B cell (primary cell): ENCODE data around the gene PRKCH. TPM values are rescaled to one million over a fixed set of nuclear protein-coding genes. Genes with fewer than 3 reads are reported as not detected.

Experiments used
- ATAC-seq: fragments of 200-7000 bp; cut with Tn5 transposase; one replicate; pipeline ENCODE4 v1.10.0; 2021; ENCODE audit warnings: low read depth, mild to moderate bottlenecking, moderate number of reproducible peaks, moderate library complexity
- CTCF ChIA-PET: fragments of 350-600 bp; sonication (Branson Sonifier 250); formaldehyde crosslinking; loops from one replicate; lab custom pipeline; 2021; ENCODE audit warnings: antibody characterized with exemption, inconsistent platforms; lab: Charles Lee
- POLR2A ChIA-PET: fragments of 350-600 bp; sonication (Branson Sonifier 250); formaldehyde crosslinking; loops from one replicate; lab custom pipeline; 2021; ENCODE audit warnings: antibody characterized with exemption; lab: Charles Lee
- DNase-seq: peaks from one replicate; pipeline ENCODE4 v3.0.0; 2013
- H2AFZ ChIP-seq: 2 replicates; pipeline ENCODE4 v1.6.1; 2012; ENCODE audit warnings: mild to moderate bottlenecking, low read depth, low read length; ENCODE audit not compliant: insufficient read depth, poor library complexity, severe bottlenecking
- H3K27ac ChIP-seq, 2 donors: 1 replicate in 1 of 2; 2 replicates in 1 of 2; pipeline ENCODE4 v1.5.1; 2012 to 2013; ENCODE audit warnings: low read length in 2 of 2, mild to moderate bottlenecking in 2 of 2, moderate library complexity in 1 of 2
- H3K27me3 ChIP-seq, 4 experiments: fragments of 200-600 bp in 1 of 4; sonication (generic) in 1 of 4; replicated peaks in 1 of 4; 1 replicate in 2 of 4; 2 replicates in 2 of 4; pipeline versions ENCODE4 v1.6.1 to v1.7.0; 2013 to 2016; ENCODE audit warnings: low read length in 3 of 4, mild to moderate bottlenecking in 2 of 4, mixed read lengths in 1 of 4, moderate library complexity in 1 of 4; ENCODE audit not compliant: insufficient read depth in 4 of 4, control insufficient read depth in 3 of 4; ENCODE audit errors: control extremely low read depth in 1 of 4
- H3K36me3 ChIP-seq, 2 experiments: replicated peaks in 1 of 2; 1 replicate in 1 of 2; 2 replicates in 1 of 2; pipeline versions ENCODE4 v1.6.1 to v1.7.1; 2013; ENCODE audit warnings: low read length in 1 of 2; ENCODE audit not compliant: insufficient read depth in 2 of 2, control insufficient read depth in 1 of 2; ENCODE audit errors: control extremely low read depth in 1 of 2, extremely low read depth in 1 of 2
- H3K4me1 ChIP-seq, 2 donors: fragments of 200-600 bp in 1 of 2; sonication (generic) in 1 of 2; 1 replicate in 1 of 2; 2 replicates in 1 of 2; pipeline versions ENCODE4 v1.5.1 to v1.6.1; 2013 to 2017; ENCODE audit warnings: low read length in 2 of 2; ENCODE audit not compliant: control insufficient read depth in 2 of 2, insufficient read depth in 2 of 2
- H3K4me2 ChIP-seq: replicated peaks from 2 replicates; pipeline ENCODE3; 2012; ENCODE audit warnings: mild to moderate bottlenecking, low read depth, low read length; ENCODE audit not compliant: poor library complexity, severe bottlenecking
- H3K4me3 ChIP-seq, 5 experiments: fragments of 200-600 bp in 1 of 5; sonication (generic) in 1 of 5; 1 replicate in 3 of 5; 2 replicates in 2 of 5; pipeline versions ENCODE4 v1.5.1 to v1.7.0; 2011 to 2016; ENCODE audit warnings: low read length in 4 of 5, mild to moderate bottlenecking in 4 of 5, low read depth in 2 of 5, control low read depth in 1 of 5, moderate library complexity in 1 of 5; ENCODE audit not compliant: insufficient read depth in 1 of 5; ENCODE audit errors: control extremely low read depth in 1 of 5, extremely low read depth in 1 of 5
- H3K79me2 ChIP-seq: fragments of 200-600 bp; sonication (generic); one replicate; pipeline ENCODE4 v1.6.0; 2016; ENCODE audit warnings: low read length; ENCODE audit not compliant: control insufficient read depth, insufficient read depth
- H3K9ac ChIP-seq: fragments of 200-600 bp; sonication (generic); 2 replicates; pipeline ENCODE4 v1.6.1; 2017; ENCODE audit warnings: mild to moderate bottlenecking, low read length, moderate library complexity
- H3K9me3 ChIP-seq, 3 donors: one replicate each; pipeline versions ENCODE4 v1.6.1 to v1.7.1; 2013; ENCODE audit warnings: low read length in 2 of 3; ENCODE audit not compliant: control insufficient read depth in 2 of 3, insufficient read depth in 1 of 3; ENCODE audit errors: control extremely low read depth in 1 of 3
- H4K20me1 ChIP-seq: 2 replicates; pipeline ENCODE4 v1.6.0; 2012; ENCODE audit warnings: mild to moderate bottlenecking, low read length; ENCODE audit not compliant: insufficient read depth, control insufficient read depth, poor library complexity, severe bottlenecking
- H3K27ac Mint-ChIP-seq: one replicate; pipeline ENCODE4 v1.8.0; 2021; ENCODE audit warnings: mixed read lengths
- H3K27me3 Mint-ChIP-seq: one replicate; pipeline ENCODE4 v1.8.0; 2021; ENCODE audit warnings: mixed read lengths
- H3K4me1 Mint-ChIP-seq: one replicate; pipeline ENCODE4 v1.8.0; 2021; ENCODE audit warnings: mixed read lengths
- H3K4me3 Mint-ChIP-seq: one replicate; pipeline ENCODE4 v1.8.0; 2021; ENCODE audit warnings: mixed read lengths
- H3K9me3 Mint-ChIP-seq: one replicate; pipeline ENCODE4 v1.8.0; 2022; ENCODE audit warnings: mixed read lengths; ENCODE audit not compliant: insufficient read depth
- EZH2 ChIP-seq: IDR thresholded peaks from 2 replicates; pipeline ENCODE4 v1.6.1; 2012; ENCODE audit warnings: borderline replicate concordance, low read depth, mild to moderate bottlenecking, moderate library complexity, low read length; ENCODE audit not compliant: insufficient read depth, poor library complexity, severe bottlenecking
- WGBS: methylation state at CpG from one replicate; pipeline ENCODE4 v1.1.5; 2013; ENCODE audit warnings: missing lambda C conversion rate; ENCODE audit not compliant: insufficient coverage; 5-methylcytosine and 5-hydroxymethylcytosine counted together
- intact Hi-C: fragments of 100-400 bp; cut with micrococcal nuclease; formaldehyde crosslinking; loops from one replicate; pipeline ENCODE4 v1.10.0; 2022
- polyA plus RNA-seq: library from polyadenylated mRNA; depleted of rRNA; stranded (reverse); fragments of >200 nt; gene quantifications from 2 replicates; pipeline ENCODE4 v1.2.3, GENCODE V29; 2012
- total RNA-seq, 2 donors: library from RNA; stranded (reverse); fragments of 120-200 nt in 1 of 2; gene quantifications; 1 replicate in 1 of 2; 2 replicates in 1 of 2; pipeline versions ENCODE4 v1.2.3 to v1.2.4, GENCODE V29; 2013 to 2022
- TF ChIP-seq, protein P1 (sequence below): fragments of 200-600 bp; IDR thresholded peaks from one replicate; pipeline ENCODE4 v1.8.0; 2022; ENCODE audit warnings: antibody characterized with exemption, mild to moderate bottlenecking

Gene PRKCH
- total and polyA plus RNA-seq, 2 donors (not counting 1 experiment from before 2014, with no cell fraction given), result 2.0 to 5.0 TPM

GRCh38 chr14:61581955-61582615 lies 260.7 kb downstream of the PRKCH start:
- WGBS, result 95% methylated on average over 3 of the region's 3 CpGs
- Histone ChIP-seq H4K20me1 (no peaks in the 10 kb centered on the region), H3K9ac (no peak overlapping the region), H3K79me2 (no peaks in the 10 kb centered on the region), H2AFZ (no peak overlapping the region), H3K9me3 (no peaks in the 10 kb centered on the region), H3K4me1 (peaks cover 3% of the 10 kb centered on the region in 2 donors), H3K36me3 (no peaks in the 10 kb centered on the region), H3K4me3 (no peak overlapping the region), H3K27ac (no peak overlapping the region), H3K27me3 (no peaks in the 10 kb centered on the region), H3K4me2 (no peak overlapping the region)
- H3K4me3 Mint-ChIP-seq, result no peak overlapping the region
- ChIA-PET CTCF (interaction anchor here (1.6 kb wide), 1 partner anchor 105 kb away, joined by 3 read pairs; no protein-coding TSS in a partner anchor), POLR2A (no interaction called here)
- TF ChIP-seq, protein P1, sequence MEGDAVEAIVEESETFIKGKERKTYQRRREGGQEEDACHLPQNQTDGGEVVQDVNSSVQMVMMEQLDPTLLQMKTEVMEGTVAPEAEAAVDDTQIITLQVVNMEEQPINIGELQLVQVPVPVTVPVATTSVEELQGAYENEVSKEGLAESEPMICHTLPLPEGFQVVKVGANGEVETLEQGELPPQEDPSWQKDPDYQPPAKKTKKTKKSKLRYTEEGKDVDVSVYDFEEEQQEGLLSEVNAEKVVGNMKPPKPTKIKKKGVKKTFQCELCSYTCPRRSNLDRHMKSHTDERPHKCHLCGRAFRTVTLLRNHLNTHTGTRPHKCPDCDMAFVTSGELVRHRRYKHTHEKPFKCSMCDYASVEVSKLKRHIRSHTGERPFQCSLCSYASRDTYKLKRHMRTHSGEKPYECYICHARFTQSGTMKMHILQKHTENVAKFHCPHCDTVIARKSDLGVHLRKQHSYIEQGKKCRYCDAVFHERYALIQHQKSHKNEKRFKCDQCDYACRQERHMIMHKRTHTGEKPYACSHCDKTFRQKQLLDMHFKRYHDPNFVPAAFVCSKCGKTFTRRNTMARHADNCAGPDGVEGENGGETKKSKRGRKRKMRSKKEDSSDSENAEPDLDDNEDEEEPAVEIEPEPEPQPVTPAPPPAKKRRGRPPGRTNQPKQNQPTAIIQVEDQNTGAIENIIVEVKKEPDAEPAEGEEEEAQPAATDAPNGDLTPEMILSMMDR, result no peak
- TF ChIP-seq EZH2, result no peak
- DNase-seq (no peak), ATAC-seq (no peak)
- intact Hi-C loops, result no loop called here
- H3K27me3 Mint-ChIP-seq, result no peaks in the 10 kb centered on the region
- no peaks in the 10 kb centered on the region for H3K9me3 Mint-ChIP-seq
- H3K27ac Mint-ChIP-seq, result no peak overlapping the region
- H3K4me1 Mint-ChIP-seq, result peaks cover 21% of the 10 kb centered on the region

- WGBS, result no CpG with 5 or more reads among the region's 2 CpGs
- Histone ChIP-seq H2AFZ (no peak overlapping the region), H3K36me3 (no peaks in the 10 kb centered on the region), H3K27ac (no peak overlapping the region), H3K79me2 (no peaks in the 10 kb centered on the region), H4K20me1 (no peaks in the 10 kb centered on the region), H3K4me2 (no peak overlapping the region), H3K9me3 (no peaks in the 10 kb centered on the region), H3K9ac (no peak overlapping the region), H3K4me1 (peaks cover 3 to 7% of the 10 kb centered on the region in 2 donors), H3K27me3 (no peaks in the 10 kb centered on the region), H3K4me3 (no peak overlapping the region)
- TF ChIP-seq, protein P1, result no peak
- TF ChIP-seq EZH2, result no peak
- no peaks in the 10 kb centered on the region for H3K27me3 Mint-ChIP-seq
- ChIA-PET CTCF (no interaction called here), POLR2A (no interaction called here)
- no peak overlapping the region for H3K4me3 Mint-ChIP-seq
- peaks cover 25% of the 10 kb centered on the region for H3K4me1 Mint-ChIP-seq
- intact Hi-C loops, result no loop called here
- H3K9me3 Mint-ChIP-seq, result no peaks in the 10 kb centered on the region
- ATAC-seq (no peak), DNase-seq (no peak)
- no peak overlapping the region for H3K27ac Mint-ChIP-seq
These were observed 261.4 kb downstream of the PRKCH start for GRCh38 chr14:61582815-61583214.
